ENCODE measurements around the gene HSPA12B.

DNA sequence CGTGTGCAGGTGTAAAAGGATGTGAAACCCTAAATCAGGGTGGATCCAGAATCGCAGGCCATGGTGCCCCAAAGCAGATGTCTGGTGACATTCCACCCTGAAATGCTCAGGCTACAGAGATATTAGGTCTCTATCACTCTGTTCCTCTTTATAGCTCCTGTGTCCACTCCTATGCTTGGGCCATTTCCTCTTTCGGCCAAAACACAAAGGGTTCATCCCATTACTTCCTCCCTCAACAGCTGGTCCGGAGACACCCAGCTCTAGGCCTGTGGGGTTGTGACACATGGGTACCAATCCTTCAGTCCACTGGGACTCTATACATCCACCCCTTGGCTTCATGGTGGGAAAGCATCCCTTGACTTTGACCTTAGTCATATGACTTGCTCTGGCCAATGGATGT lies 18.4 kb upstream of the HSPA12B start:
- TF ChIP-seq, protein P1, sequence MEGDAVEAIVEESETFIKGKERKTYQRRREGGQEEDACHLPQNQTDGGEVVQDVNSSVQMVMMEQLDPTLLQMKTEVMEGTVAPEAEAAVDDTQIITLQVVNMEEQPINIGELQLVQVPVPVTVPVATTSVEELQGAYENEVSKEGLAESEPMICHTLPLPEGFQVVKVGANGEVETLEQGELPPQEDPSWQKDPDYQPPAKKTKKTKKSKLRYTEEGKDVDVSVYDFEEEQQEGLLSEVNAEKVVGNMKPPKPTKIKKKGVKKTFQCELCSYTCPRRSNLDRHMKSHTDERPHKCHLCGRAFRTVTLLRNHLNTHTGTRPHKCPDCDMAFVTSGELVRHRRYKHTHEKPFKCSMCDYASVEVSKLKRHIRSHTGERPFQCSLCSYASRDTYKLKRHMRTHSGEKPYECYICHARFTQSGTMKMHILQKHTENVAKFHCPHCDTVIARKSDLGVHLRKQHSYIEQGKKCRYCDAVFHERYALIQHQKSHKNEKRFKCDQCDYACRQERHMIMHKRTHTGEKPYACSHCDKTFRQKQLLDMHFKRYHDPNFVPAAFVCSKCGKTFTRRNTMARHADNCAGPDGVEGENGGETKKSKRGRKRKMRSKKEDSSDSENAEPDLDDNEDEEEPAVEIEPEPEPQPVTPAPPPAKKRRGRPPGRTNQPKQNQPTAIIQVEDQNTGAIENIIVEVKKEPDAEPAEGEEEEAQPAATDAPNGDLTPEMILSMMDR (IDR thresholded peaks at IDR 0.05), result no peak
- no peak for TF ChIP-seq POLR2A (IDR thresholded peaks at IDR 0.05)

All from esophagus squamous epithelium (tissue), 4 donors.